ENCODE data around the gene MATN1. TPM values are rescaled to one million over a fixed set of nuclear protein-coding genes. Genes with fewer than 3 reads are reported as not detected.

The MATN1 gene
- total RNA-seq, 6 experiments from 2014 or later = 0.06 TPM; not detected in 5

GRCh38 chr1:30743584-30744059, 20.2 kb upstream of the MATN1 start:
- H3K4me1 Mint-ChIP-seq (ENCODE audit: low read depth) = peaks cover 12% of the 10 kb centered on the region
- TF ChIP-seq CTCF (IDR thresholded peaks at IDR 0.05) = no peak
- no peaks in the 10 kb centered on the region for H3K36me3 Mint-ChIP-seq (ENCODE audit: low read depth)
- no peak overlapping the region for H3K4me3 Mint-ChIP-seq
- no peak overlapping the region for H3K27ac Mint-ChIP-seq
- peaks cover 18% of the 10 kb centered on the region for H3K27me3 Mint-ChIP-seq (ENCODE audit: insufficient read depth)
- DNase-seq = no peak
- H3K9me3 Mint-ChIP-seq = no peaks in the 10 kb centered on the region; the same call in 1 of the 2 replicates

- Mint-ChIP-seq H3K9me3 (no peaks in the 10 kb centered on the region; the same call in 1 of the 2 replicates), H3K27me3 (ENCODE audit: insufficient read depth) (peaks cover 18% of the 10 kb centered on the region), H3K4me1 (ENCODE audit: low read depth) (peaks cover 7% of the 10 kb centered on the region), H3K27ac (no peak overlapping the region), H3K36me3 (ENCODE audit: low read depth) (no peaks in the 10 kb centered on the region), H3K4me3 (no peak overlapping the region)
- TF ChIP-seq CTCF (IDR thresholded peaks at IDR 0.05) = no peak
- no peak for DNase-seq
Measured at GRCh38 chr1:30742963-30743559, 19.7 kb upstream of the MATN1 start.

- peaks cover 18% of the 10 kb centered on the region for H3K27me3 Mint-ChIP-seq (ENCODE audit: insufficient read depth)
- H3K36me3 Mint-ChIP-seq (ENCODE audit: low read depth) = no peaks in the 10 kb centered on the region
- H3K4me1 Mint-ChIP-seq (ENCODE audit: low read depth) = peaks cover 7% of the 10 kb centered on the region
- no peak for TF ChIP-seq CTCF (IDR thresholded peaks at IDR 0.05)
- no peak overlapping the region for H3K27ac Mint-ChIP-seq
- no peaks in the 10 kb centered on the region; the same call in 1 of the 2 replicates for H3K9me3 Mint-ChIP-seq
- no peak for DNase-seq
- no peak overlapping the region for H3K4me3 Mint-ChIP-seq
Measured at GRCh38 chr1:30742300-30742962, 19.0 kb upstream of the MATN1 start.

GRCh38 chr1:30741239-30741894, 18.0 kb upstream of the MATN1 start:
- Mint-ChIP-seq H3K4me1 (ENCODE audit: low read depth) (peaks cover 7% of the 10 kb centered on the region), H3K36me3 (ENCODE audit: low read depth) (no peaks in the 10 kb centered on the region), H3K9me3 (no peaks in the 10 kb centered on the region; the same call in 1 of the 2 replicates), H3K27me3 (ENCODE audit: insufficient read depth) (peaks cover 16% of the 10 kb centered on the region), H3K4me3 (no peak overlapping the region), H3K27ac (no peak overlapping the region)
- TF ChIP-seq CTCF (IDR thresholded peaks at IDR 0.05) = no peak
- no peak for DNase-seq

- Mint-ChIP-seq H3K27ac (no peak overlapping the region), H3K4me1 (ENCODE audit: low read depth) (peaks cover 7% of the 10 kb centered on the region), H3K27me3 (ENCODE audit: insufficient read depth) (peaks cover 20% of the 10 kb centered on the region), H3K9me3 (no peaks in the 10 kb centered on the region; the same call in 1 of the 2 replicates), H3K36me3 (ENCODE audit: low read depth) (no peaks in the 10 kb centered on the region), H3K4me3 (no peak overlapping the region)
- no peak for TF ChIP-seq CTCF (IDR thresholded peaks at IDR 0.05)
- DNase-seq = no peak
Measured at GRCh38 chr1:30740251-30741238, 17.2 kb upstream of the MATN1 start.

All from HFFc6 (cell line).